ENCODE results near the gene MTA2.

MTA2 gene

DNA sequence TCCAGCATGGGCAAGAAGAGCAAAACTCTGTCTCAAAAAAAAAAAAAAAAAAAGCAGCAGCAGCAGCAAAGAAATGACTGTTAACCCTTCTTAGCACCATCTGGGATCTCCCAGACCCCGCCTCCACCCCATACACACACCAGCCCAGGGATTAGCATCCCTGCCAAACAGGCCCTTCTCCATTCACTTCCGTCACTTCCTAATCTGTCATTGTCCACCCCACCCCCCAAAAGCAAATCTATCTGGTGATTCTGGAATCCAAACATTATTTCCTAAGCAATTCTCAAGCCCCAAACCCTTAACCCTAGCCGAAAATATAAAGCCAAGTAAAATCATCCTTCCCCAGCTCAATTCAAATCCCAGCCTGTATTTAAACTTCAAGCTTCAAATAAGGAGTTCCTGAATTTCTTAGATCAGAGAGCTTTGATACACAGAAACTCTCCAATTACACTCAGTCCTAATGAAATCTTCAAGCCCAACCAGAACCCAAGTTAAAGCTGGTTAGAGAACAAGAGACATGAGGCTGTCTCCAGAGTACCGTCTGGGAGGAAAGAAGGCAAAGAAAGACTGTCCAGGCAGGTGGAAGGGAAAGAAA is 49.1 kb downstream of the MTA2 start:
- in situ Hi-C loops (cut with MboI; ENCODE audit: low sequenced_read_pairs): loop anchor here (25.0 kb wide), 1 partner anchor 140 kb away; the partner anchor contains the start of gene SCGB1A1

DNA sequence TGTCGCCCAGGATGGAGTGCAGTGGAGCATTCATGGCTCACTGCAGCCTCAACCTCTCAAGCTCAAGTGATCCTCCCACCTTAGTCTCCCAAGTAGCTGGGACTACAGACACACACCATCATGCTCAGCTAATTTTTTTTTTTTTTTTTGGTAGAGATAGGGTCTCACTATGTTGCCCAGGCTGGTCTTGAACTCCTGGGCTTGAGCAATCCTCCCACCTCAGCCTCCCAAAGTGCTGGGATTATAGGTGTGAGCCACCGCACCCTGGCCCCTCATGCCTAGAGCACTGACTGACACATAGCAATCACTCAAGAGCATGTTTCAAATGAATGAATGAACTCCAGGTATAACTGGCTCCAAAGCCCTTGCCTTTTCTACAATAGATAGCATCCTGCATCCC is 51.2 kb downstream of the MTA2 start:
- in situ Hi-C loops (cut with MboI; ENCODE audit: low sequenced_read_pairs): loop anchor here (25.0 kb wide), 1 partner anchor 138 kb away; the partner anchor contains the start of gene SCGB1A1

DNA sequence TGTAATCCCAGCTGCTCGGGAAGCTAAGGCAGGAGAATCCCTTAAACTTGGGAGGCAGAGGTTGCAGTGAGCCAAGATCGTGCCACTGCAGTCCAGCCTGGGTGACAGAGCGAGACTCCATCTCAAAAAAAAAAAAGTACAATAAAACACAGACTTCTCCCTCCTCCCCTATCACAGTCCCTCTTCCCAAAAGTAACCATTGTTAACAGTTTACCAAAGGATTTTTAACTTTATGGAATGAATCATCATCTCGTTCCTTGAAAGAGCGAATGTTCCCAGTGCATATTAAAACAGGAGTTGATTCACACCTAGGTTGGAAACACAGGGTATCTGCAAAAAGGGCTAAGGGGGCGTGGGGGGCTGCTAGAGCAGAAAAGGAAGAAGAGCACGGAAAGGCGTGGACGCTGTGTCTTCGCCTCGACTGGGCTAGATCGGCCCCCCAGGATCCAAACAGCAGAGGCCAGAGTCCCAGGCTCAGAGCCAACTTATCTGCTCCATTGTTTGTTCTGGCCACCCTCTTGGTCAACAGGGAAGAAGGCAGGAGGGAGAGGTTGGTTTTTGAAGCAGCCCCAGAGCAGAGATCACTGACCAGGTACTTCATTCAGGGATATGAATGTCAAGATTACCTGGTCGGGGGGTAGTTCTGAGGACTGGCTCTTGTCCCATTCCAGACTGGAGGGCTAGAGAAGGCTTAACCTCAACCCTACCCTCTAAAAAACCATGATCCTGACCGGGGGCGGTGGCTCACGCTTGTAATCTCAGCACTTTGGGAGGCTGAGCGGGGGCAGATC is 52.9 kb downstream of the MTA2 start:
- in situ Hi-C loops (cut with MboI; ENCODE audit: low sequenced_read_pairs): no loop called here

DNA sequence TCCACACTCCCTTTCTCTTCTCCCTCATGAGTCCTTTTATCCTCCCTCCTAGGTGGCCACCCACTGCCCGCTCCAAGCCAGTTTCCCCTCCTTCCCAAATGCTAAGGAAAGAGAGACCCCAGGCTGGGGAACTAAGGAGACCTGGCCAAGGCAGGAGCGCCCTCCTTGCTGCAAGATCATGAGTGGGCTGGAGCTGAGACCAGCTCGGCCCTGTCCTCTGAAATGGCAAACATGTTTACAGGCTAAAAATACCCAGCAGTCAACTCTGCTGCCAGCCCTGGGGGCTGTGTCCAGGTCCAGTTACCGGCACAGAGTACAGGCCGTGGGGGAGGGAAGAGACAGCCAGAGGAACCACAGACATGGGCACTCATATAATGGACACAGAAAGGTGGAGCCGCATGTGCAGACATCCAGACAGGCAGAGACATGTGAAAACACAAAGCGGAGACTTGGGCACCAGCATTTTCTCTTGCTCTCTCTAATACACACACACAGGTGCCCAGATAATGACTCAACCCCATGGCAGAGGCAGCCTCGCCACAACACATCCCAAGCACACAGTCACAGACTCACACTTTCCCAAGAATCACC is 53.9 kb downstream of the MTA2 start:
- in situ Hi-C loops (cut with MboI; ENCODE audit: low sequenced_read_pairs): no loop called here

DNA sequence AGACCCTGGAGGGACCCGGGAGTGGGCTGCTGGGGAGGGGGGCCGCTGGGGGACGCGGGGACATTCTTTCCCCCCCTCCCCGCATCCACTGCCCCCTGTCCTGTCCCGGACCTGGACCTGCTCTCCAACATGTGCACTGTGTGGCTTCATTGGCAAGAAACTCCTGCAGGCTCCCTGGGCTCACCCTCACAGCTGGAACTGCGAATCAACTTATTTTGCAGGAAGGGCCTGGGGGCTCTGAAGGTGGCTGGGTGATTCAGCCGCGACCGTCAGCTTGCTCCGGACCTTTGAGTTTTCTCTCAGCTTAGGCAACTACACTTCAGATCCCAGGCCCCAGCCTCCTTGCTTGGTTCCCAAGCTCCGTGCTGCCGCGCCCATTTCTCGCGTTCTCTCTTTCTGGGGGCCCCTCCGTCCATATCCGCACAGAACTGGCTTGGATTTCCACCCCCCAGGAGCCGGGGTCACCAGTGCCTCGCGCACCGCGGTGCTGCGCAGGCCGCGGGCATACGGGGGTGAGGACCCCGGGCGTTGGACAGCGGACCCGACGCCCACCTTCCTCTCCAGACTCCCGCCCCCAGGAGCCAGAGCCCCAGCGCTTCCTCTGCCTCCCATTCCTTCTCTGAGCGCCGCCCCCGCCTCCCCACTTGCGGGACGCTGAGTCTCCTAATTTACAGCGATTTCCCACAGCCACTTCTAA is 54.6 kb downstream of the MTA2 start:
- in situ Hi-C loops (cut with MboI; ENCODE audit: low sequenced_read_pairs): no loop called here

DNA sequence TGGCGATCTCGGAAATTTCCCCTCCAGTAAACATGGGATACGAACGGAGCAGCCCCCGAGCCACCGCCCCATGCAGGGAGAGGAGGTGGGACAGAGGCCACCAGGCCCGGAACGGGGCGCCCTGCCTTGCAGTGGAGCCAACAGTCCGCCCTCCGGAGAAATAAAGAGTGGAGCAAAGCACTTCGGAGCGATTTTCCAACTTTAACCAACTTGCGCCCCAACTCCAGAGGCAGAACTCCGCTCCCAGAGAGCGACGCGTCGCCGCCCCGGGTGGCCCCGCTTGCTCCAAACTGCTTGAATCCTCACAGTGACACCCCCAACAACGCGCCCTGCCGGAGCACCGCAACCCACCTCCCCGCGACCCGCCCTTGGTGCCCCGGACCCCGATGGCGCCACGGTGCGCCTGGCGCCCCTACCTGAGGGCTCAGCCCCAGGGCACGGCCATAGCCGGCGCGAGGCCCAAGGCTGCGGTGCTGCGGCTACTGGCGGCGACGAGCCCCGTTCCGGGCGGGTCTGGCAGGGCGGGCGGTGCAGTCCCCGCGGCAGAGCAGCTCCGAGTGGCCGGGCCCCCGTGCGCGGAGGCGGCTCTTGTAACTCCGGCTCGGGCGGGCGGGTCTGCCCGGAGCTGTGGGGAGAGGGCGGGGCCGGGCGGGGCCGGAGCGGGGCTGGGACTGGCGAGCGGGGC is 55.3 kb downstream of the MTA2 start, which contains the start of gene AHNAK:
Gene AHNAK (minus strand): TSS at position 563 of the 685 bp plus-strand sequence. CDS start 10,708 bp downstream, outside the sequence.
- in situ Hi-C loops (cut with MboI; ENCODE audit: low sequenced_read_pairs): no loop called here

DNA sequence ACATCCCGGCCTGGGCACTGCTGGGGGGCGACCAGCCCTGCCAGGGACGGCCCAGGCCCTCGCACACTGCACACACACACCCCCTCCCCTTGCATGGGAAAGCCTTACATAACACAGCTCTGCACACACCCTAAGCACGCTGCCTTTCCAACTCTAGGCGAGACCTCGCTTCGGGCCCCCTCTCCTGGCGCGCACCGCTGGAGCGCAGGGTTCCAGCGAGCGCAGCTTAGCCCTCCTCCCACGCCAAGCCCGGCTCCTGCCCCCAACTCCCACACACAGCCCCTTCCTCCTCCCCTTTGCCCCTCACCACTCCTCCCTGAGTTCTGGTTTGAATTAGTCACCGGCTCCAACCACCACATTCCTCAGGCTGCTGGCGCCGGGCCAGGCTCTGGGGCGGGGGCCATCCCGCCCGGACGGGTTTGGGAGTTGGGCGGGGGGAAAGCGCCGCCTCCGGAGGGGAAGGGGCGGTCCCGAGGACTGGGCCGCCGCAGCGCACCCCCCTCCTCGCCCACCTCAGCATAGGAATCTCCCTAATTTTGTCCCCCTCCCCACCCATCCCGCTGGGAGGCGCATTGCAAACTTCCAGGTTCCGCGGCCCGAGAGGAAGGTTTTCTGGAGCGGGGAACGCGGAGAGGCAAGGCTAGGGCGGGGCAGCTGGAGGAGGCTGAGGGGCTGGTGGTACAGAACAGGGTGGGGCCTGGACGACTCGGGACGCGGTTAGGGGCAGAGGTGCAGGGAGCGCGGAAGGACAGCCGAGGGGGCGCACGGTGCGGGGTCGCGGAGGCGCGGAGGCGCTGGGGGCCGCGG is 56.0 kb downstream of the MTA2 start:
- in situ Hi-C loops (cut with MboI; ENCODE audit: low sequenced_read_pairs): no loop called here

DNA sequence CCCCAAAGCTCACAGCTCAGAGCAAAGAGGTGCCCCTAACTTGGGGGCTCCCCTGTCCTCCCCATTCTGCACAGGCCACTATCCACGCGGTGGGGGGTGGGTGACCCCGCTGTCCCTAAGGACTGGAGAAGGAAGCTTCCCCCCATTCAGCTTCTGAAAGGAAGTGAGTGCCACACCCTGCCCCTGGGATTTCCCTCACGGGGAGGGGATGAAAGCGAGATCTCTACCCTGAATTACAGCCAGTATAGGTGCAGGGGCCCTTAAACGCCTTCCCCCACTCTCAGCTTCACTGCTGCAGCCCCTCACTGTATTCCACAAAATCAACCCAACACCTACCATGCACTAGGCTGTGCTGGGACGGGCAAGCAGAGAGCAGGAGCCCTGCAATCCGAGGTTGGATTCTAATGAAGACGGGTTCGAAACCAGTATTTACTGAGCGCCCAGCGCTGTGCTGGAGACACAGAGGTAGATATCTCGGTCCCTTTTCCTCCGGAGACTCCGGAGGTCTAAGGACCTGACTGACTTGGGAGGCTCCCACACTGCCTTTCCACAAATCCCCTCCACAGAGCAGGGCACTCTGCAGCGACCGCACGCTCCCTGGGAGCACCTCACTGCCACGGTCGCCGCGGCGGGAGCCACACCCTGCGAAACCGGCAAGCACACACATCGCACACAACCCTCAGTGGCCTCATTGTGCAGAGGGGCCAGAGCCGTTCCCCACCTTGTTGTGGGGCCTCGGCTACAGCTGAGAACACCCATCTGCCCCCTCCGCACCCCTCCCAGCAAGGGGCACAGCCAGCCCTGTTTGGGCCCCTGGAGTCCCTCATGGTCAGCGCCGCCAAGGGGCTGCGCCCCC is 56.9 kb downstream of the MTA2 start:
- in situ Hi-C loops (cut with MboI; ENCODE audit: low sequenced_read_pairs): no loop called here

DNA sequence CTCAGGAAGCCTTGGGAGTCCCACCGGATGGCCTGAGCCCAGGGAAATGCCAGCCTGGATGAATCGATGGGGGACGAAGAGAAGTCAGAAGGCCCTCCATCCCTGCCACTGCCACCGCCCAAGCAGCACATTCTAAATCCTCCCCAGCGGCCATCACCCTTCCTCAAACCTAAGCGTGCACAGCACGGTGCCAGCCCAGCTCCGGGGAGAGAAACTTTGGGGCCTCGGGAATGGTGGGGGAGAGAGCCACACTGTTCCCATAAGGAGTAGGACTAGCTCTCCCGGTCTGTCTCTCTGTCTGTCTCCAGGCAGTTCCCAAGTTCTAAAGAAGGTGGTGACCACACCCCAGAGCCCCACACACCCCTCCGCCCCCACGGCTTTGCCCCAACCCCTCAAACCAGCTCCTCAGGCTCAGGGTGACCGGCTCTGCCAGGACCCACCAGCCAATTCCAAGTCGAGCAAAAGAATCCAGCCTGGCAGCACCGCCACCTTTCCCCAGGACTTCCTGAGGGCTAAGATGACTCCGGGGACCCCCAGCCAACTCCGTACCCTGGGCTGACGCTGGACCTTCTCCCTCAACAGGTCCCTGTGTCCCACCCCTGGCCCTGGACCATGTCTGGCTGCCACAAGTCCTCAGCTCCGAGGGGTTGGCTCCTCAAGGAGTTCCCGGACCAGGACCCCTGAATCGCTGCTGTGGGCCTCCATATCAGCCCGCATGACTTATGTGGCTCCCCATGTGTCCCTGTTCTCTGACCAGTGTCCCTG is 57.8 kb downstream of the MTA2 start:
- in situ Hi-C loops (cut with MboI; ENCODE audit: low sequenced_read_pairs): no loop called here

All from HL-60/S4 treated with retinoic acid at 250 ng/mL for 4 days and 3 days (cell line).